PFSK-1 (cell line): ENCODE results near the gene GMEB2.

Experiments
- FOXP2 ChIP-seq: optimal IDR thresholded peaks from 2 replicates; pipeline ENCODE3; 2011; ENCODE audit warnings: borderline replicate concordance, control low read depth, inconsistent platforms; ENCODE audit not compliant: insufficient read depth; ENCODE audit errors: extremely low read length, extremely low read depth
- POLR2AphosphoS5 ChIP-seq: IDR thresholded peaks from 2 replicates; pipeline ENCODE4 v1.6.1; 2012; ENCODE audit warnings: low read depth, mild to moderate bottlenecking, control low read depth, low read length, moderate library complexity
- REST ChIP-seq, 2 experiments: IDR thresholded peaks; 2 replicates each; pipeline versions ENCODE4 v1.6.1 to v1.8.0; 2011 to 2012; ENCODE audit warnings: low read depth in 2 of 2, low read length in 2 of 2, control low read depth in 1 of 2, inconsistent platforms in 1 of 2, mild to moderate bottlenecking in 1 of 2, moderate library complexity in 1 of 2; ENCODE audit not compliant: insufficient read depth in 1 of 2
- SIN3A ChIP-seq: IDR thresholded peaks from 2 replicates; pipeline ENCODE4 v1.6.1; 2012; ENCODE audit warnings: mild to moderate bottlenecking, low read length, moderate library complexity, borderline replicate concordance; ENCODE audit not compliant: insufficient read depth
- TAF1 ChIP-seq: IDR thresholded peaks from 2 replicates; pipeline ENCODE4 v1.6.1; 2012; ENCODE audit warnings: low read length, control low read depth, borderline replicate concordance; ENCODE audit not compliant: insufficient read depth

The GMEB2 gene

DNA sequence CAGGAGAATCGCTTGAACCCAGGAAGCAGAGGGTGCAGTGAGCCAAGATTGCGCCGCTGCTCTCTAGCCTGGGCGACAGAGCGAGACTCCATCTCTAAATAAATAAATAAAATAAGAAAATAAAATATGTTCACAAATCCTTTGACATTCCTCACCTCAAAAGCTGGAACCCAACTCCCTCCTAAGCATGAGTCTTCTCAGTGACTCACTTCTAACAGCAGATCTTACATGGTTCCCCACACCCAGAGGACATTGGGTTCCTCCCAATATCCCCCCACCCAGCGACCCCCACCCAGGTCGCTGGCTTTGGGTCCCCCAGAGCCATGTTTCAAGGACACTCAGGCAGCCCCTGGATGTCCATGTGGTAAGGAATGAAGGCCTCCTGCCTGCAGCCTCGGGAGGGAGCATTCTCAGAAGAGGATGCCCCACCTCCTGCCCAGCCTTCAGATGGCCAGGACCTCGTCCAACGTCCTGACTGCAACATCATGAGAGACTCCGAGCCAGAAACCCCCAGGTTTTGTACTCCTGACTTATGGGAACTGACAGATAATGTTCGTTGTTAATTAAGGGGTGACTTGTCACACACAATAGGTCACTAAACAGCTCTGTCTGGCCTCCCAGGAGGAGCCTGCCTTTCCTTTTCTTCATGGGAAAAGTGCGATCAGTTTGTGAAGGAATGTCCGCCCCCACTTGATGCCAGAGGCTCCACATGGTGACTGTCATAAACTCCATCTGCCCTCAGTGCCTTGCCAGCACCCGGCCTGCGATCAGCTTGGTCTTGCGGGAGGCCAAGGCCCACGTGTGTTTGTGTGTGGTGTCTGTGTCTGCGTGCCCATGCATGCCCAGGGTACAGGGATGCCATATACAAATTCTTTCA lies 10.1 kb upstream of the GMEB2 start:
- no peak for TF ChIP-seq TAF1
- TF ChIP-seq POLR2AphosphoS5, result no peak
- no peak for TF ChIP-seq REST (IDR thresholded peaks at IDR 0.05; ENCODE audit: insufficient read depth in 1 of 2, low read depth in 2 of 2, low read length in 2 of 2)
- TF ChIP-seq SIN3A, result no peak
- no peak for TF ChIP-seq FOXP2

- TF ChIP-seq TAF1 (no peak), FOXP2 (no peak), POLR2AphosphoS5 (no peak), REST (IDR thresholded peaks at IDR 0.05; ENCODE audit: insufficient read depth in 1 of 2, low read depth in 2 of 2, low read length in 2 of 2) (no peak), SIN3A (no peak)
These were observed 8.7 kb upstream of the GMEB2 start for GRCh38 chr20:63635431-63636141.

- TF ChIP-seq POLR2AphosphoS5 (no peak), FOXP2 (no peak)
These were observed 6.8 kb upstream of the GMEB2 start for GRCh38 chr20:63633732-63634131.

GRCh38 chr20:63628246-63628975 lies 1.5 kb upstream of the GMEB2 start:
- TF ChIP-seq POLR2AphosphoS5 (no peak), TAF1 (peak; percentile 97), FOXP2 (peak; percentile 58), REST (IDR thresholded peaks at IDR 0.05; ENCODE audit: insufficient read depth in 1 of 2, low read depth in 2 of 2, low read length in 2 of 2) (peak in 1 of 2 experiments; percentile 43; a peak in 1 of 4 replicates), SIN3A (peak; percentile 96)

- TF ChIP-seq FOXP2 (no peak), TAF1 (no peak), REST (IDR thresholded peaks at IDR 0.05; ENCODE audit: insufficient read depth in 1 of 2, low read depth in 2 of 2, low read length in 2 of 2) (no peak)
These were observed 897 bp upstream of the GMEB2 start for GRCh38 chr20:63627751-63628245.
